SHP77 treated with DMSO at 0.1 percent for 48 hours (cell line): ENCODE data around the gene ARHGAP10.

Experiments used
- DNase-seq: peaks from one replicate; lab custom pipeline; 2025; lab: John Stamatoyannopoulos, UW

The ARHGAP10 gene

GRCh38 chr4:148030193-148030873, 298.4 kb downstream of the ARHGAP10 start:
- no peak for DNase-seq

DNA sequence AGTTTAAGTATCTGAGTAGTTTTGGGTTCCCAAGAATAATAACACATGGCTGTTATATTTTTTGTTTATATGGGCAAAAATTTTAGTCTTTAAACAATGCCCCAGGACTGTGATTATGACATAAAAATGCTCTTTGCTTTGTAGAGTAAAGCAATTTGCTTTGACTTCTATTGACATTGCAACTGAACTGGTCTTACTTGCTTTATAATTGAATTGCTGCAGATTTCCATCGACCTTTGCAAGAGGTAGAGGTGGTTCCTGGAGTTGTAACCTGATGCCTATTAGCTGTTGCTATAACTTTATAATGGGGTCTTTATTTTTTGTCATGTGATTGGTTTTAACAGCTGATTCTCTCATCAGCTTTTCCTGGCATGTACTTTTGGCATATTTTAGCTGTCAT, 302.9 kb downstream of the ARHGAP10 start:
- no peak for DNase-seq

- no peak for DNase-seq
Observed at GRCh38 chr4:148041606-148042329, 309.9 kb downstream of the ARHGAP10 start.

DNA sequence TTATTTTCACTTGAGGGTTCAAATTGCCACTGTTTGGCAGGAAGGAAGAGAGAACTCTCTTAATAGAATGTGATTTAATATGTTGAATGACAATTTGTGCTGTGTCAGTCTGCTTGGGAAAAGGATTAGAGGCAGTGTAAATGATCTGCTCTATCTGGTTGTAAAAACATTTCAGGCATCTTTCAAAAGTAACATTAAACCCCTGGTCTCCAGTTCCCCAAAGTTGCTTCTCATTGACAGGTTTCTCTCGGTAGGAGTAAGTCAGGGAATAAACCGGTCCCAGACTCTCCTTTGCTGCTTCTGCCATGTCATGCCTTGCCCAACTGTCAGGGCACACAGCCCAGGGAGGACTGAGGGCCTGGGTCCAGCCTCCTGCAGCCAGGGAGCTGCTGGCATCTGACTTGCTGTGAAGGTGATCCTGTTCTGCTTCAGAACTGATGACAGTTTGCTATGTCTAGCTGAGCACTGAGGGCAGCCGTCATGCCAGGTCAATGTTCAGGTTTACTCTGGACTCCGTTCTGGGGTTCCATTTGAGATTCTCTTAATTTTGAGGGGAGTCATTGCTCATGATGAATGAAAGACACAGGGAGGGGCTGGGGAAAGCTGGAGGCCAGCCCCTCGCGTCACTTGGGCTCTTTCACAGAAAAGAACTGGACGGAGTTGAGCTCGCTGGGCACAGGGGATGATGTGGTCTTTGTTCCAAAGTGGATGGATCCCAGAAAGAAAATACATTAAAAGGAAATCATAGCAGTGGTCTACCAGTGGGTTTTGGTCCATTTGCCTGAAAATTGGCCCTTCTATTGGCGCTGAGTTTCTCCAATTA, 312.4 kb downstream of the ARHGAP10 start:
- DNase-seq = no peak

- DNase-seq = no peak
Observed at GRCh38 chr4:148044912-148045352, 313.0 kb downstream of the ARHGAP10 start.

DNA sequence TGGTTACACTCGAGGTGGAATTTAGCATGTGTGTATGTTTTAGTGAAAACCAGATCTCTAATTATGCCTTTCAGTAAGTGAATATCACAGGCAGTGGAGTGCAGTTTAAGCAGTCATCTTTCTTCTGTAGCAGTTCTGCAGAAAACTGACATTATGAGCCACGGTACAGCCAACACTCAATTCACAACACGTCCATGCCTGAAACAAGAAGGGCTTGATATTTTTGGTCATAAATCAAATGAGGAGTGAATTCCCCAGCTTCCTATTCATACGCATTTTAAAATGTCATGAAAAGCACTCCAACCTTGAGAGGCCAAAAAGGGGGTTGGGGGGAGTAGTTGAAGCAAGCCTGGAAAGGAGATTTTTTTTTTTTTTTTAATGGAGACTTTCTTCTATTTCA, 316.7 kb downstream of the ARHGAP10 start:
- DNase-seq = no peak

DNA sequence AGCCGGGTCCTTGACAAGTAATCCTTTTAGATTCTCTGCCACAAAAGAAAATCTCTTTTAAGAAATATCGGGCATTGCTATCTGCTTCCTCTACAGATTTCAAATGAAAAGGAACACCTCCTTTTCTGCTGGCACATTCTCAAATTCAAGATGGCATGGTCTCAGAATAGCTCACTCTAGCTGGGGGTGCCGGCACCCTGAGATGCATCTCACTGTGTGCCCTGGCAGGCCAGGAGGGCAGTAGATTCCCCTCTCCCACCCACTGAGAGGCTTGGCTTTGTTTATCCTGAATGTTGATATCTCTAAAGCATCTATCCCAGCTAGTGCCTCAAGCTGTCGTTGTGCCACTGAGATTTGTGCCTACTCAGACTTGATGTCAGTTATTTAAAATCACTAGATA, 319.5 kb downstream of the ARHGAP10 start:
- no peak for DNase-seq

DNA sequence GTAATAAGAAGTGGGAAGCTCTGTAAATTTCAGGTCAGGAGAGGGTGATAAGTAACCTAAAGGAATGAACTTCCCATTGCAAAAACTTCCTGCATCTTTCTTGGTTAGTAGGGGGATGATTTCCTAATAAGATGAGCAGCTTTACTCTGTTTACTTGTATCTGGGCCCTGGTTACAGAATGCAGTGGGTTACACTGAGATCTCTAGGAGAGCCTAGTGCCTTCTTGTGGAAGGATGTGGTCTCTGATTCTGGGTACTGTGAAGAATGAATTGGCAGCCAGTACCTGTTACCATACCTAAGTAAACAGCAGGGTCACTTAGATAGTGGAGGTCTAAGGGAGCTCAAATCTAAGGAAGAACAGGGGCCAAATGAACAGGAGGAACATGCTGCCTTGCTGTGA, 320.6 kb downstream of the ARHGAP10 start:
- no peak for DNase-seq

- DNase-seq = no peak
Observed at GRCh38 chr4:148053298-148054003, 321.6 kb downstream of the ARHGAP10 start.

GRCh38 chr4:148054275-148054674, 322.4 kb downstream of the ARHGAP10 start:
- DNase-seq = no peak

- no peak for DNase-seq
Observed at GRCh38 chr4:148055844-148056243, 324.0 kb downstream of the ARHGAP10 start.

DNA sequence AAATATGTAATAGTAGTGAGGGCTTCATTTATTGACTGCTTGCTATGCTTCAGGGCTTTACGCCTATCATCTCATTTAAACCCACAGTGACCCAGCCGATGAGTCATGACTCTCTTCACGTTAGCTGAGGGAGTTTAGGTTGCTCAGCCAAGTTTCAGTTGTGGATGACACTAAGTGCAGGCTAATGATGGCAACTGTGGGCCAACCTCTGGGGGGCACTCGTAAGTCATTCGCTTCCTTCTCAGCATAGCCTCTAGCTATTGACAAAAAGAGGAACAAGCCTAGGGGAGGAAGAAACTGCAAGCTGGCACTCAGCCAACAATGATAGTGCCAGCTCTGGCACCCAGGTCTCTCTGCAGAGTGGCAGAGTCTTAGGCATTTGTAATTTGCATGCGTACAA, 325.0 kb downstream of the ARHGAP10 start:
- DNase-seq = no peak

DNA sequence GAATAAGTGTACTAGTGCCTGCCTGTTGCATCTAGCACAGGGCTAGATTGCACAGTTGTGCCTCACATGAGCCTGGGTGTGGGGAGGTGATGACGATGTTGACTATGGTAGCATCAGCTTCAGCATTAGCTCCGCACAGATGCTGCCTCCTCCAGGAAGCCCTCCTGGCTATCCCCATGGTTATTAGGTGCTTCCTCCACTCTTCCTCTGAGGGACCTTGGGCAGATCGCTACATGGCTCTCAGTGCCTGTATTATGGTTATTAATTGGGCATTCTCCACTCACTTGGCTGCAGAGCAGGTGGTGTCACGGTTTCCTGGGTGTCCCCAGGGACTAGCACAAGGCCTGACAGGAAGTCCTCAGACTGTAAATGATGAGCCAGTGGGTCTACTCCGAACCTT, 325.6 kb downstream of the ARHGAP10 start:
- no peak for DNase-seq

GRCh38 chr4:148057984-148058859, 326.3 kb downstream of the ARHGAP10 start:
- DNase-seq = no peak

DNA sequence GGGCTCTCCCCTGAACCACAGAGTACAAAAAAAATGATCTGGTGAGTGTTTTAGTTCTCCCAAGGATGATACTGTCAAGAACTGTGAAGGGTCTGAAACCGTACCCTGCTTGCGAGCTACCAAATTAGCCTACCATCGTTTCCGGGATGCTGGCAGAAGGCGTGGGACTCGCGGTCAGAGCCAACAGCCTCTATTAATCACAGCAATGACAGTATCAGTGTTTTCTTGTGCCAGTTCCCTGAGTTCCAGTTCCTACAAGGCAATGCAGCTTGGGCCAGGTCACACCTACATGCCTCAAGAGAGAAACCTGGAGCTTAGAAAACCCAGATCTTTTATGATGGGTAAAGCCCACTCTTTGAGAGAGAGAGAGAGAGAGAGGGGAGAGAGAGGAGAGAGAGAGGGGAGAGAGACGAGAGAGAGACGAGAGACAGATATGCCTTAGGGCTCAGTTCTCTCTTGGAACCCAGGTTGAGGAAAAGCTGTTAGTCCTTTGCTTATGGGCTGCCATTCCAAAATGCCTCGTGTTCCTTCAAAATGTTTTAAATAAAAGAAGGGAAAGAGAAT, 327.8 kb downstream of the ARHGAP10 start:
- DNase-seq = no peak

DNA sequence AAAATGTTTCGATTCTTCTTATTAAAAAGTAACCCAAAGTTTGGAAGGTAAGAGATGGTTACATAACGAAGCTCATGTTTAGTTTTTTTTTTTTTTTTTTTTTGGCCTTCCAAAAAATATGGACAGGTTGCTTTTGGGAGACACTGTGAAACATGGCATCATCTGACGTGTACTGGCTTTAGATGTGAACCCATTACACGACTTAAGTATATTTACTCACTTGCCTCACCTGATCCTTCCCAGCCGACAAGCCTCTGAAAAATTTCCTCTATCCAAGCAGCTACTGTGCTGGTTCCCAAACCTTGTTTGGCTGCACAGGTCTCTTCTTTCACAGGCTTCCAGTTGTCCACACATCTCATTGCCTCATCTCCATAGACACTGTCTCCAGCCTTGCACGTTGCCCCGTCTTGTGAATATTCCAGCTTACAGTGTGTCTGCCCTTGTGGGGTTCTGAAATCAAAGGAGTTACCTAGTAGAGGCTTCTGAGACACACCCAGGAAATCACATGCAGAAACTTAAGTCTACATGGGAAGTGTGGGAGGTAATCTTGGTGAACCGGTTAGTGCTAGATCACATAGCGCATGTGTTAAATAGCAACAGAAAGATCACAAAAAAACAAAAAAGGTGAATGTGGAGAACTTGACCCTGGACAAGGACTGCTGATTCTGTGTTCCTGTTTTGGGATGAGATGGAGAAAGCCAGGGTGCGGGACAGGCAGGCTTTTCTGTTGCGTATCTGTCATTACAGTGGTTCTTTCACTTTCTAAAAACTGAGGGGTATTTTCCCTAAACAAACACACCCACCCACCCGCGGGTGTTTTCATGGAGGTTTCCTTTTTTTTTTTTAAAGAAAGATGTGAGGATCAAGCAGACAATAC, 328.6 kb downstream of the ARHGAP10 start:
- no peak for DNase-seq

DNA sequence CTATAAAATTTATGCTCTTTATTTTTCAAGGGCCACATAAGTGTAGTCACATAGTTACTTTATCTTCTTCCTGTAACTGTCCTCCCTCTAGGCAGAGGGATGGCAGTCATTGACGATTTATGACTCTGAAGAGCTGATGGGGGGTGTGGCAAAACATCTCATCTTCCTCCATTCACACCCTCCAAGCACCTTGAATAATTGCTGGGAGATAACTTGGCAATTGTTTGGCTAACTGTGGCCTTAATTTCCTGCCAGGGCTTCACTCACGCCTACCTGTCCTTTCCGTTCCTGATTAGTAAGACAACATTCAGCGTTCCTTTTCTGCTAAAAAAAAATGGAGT, 329.2 kb downstream of the ARHGAP10 start:
- no peak for DNase-seq

DNA sequence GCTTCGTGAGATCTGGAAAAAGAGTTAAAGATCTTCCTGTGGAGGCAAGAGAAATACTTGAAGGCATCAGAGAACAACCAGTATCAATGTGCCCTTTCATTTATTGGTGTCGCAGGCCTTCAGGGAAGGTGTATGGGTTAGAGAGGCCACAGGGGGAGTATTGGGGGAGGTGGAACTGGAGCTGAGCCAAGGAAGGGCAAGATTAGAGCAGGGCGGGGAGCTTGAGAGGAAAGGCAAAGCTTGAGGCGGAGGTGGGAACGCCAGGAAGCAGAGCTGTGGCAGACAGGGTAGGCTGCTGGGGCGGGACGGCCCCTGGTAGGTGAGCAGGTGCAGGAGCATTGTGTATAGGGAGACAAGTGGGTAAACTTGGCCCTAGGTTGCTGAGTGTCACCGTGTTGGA, 329.9 kb downstream of the ARHGAP10 start:
- no peak for DNase-seq

GRCh38 chr4:148062301-148062950, 330.5 kb downstream of the ARHGAP10 start:
- no peak for DNase-seq
